Thyroid gland (tissue), 4 donors: ENCODE measurements around the gene RBBP8. TPM values are rescaled to one million over a fixed set of nuclear protein-coding genes. Genes with fewer than 3 reads are reported as not detected.

Source experiments
- DNase-seq, 2 donors: peaks; one replicate each; pipeline ENCODE4 v3.0.0-alpha.2; 2019
- H3K27ac ChIP-seq, 3 donors: fragments of 200-600 bp; sonication (generic); 1 replicate in 2 of 3; 2 replicates in 1 of 3; pipeline ENCODE4 v1.5.1; 2016 to 2019; ENCODE audit warnings: mild to moderate bottlenecking in 1 of 3, moderate library complexity in 1 of 3
- H3K27me3 ChIP-seq: fragments of 200-600 bp; sonication (generic); one replicate; pipeline ENCODE4 v1.5.1; 2019
- H3K36me3 ChIP-seq, 2 donors: fragments of 200-600 bp; sonication (generic); one replicate each; pipeline ENCODE4 v1.5.1; 2016 to 2019
- H3K4me1 ChIP-seq, 2 donors: fragments of 200-600 bp; sonication (generic); one replicate each; pipeline ENCODE4 v1.5.1; 2017 to 2019
- H3K4me3 ChIP-seq, 3 donors: fragments of 200-600 bp; sonication (generic); replicated peaks in 1 of 3; 1 replicate in 2 of 3; 2 replicates in 1 of 3; pipeline ENCODE4 v1.5.1; 2016; ENCODE audit warnings: mild to moderate bottlenecking in 1 of 3
- H3K9me3 ChIP-seq: fragments of 200-600 bp; sonication (generic); one replicate; pipeline ENCODE4 v1.5.1; 2017
- CTCF ChIP-seq, 6 experiments: fragments of 200-600 bp in 3 of 6; fragments of 450-650 bp in 3 of 6; sonication (generic) in 3 of 6; IDR thresholded peaks; one replicate each; pipeline ENCODE4 v1.5.1; 2016 to 2019; ENCODE audit warnings: antibody characterized with exemption in 6 of 6, mild to moderate bottlenecking in 2 of 6, inconsistent platforms in 1 of 6, moderate library complexity in 1 of 6
- POLR2A ChIP-seq, 2 donors: fragments of 450-650 bp; IDR thresholded peaks; one replicate each; pipeline ENCODE4 v1.6.1; 2017; ENCODE audit warnings: antibody characterized with exemption in 2 of 2, mild to moderate bottlenecking in 2 of 2, moderate library complexity in 1 of 2
- WGBS, 2 donors: methylation state at CpG; one replicate each; pipeline ENCODE4 v1.1.5; 2017; 5-methylcytosine and 5-hydroxymethylcytosine counted together
- intact Hi-C: fragments of 100-400 bp; cut with DNase I; formaldehyde crosslinking; loops from one replicate; pipeline ENCODE4 v1.15.1; 2023
- total RNA-seq, 4 donors: library from RNA; depleted of rRNA; stranded (reverse); fragments of >200 nt; gene quantifications; one replicate each; pipeline ENCODE4 v1.2.3, GENCODE V29; 2016

RBBP8 gene
- total RNA-seq, 4 donors from 2014 or later: 29.2 to 51.3 (median 42.5) TPM

GRCh38 chr18:23021623-23022022 lies 88.5 kb downstream of the RBBP8 start:
- no peaks in the 10 kb centered on the region for H3K36me3 ChIP-seq
- no peaks in the 10 kb centered on the region for H3K4me1 ChIP-seq
- intact Hi-C loops: no loop called here
- H3K27me3 ChIP-seq: no peaks in the 10 kb centered on the region
- no peak for TF ChIP-seq CTCF (IDR thresholded peaks at IDR 0.05)
- no peak for TF ChIP-seq POLR2A (IDR thresholded peaks at IDR 0.05)
- no peak for DNase-seq
- no peak overlapping the region for H3K4me3 ChIP-seq
- 96 to 97% methylated on average over 2 of the region's 2 CpGs for WGBS, 2 donors
- H3K9me3 ChIP-seq: no peaks in the 10 kb centered on the region
- H3K27ac ChIP-seq: no peak overlapping the region

GRCh38 chr18:23032030-23032582 lies 99.0 kb downstream of the RBBP8 start:
- no peaks in the 10 kb centered on the region for H3K27me3 ChIP-seq
- no peaks in the 10 kb centered on the region for H3K9me3 ChIP-seq
- no peaks in the 10 kb centered on the region for H3K4me1 ChIP-seq
- no peak for DNase-seq
- intact Hi-C loops: loop anchor here (10.0 kb wide), 2 partner anchors 103 to 383 kb away; partner anchors contain the start of gene CABLES1
- H3K4me3 ChIP-seq: no peak overlapping the region
- no peak overlapping the region for H3K27ac ChIP-seq
- WGBS, 2 donors: 84 to 89% methylated on average over 4 of the region's 4 CpGs
- no peak for TF ChIP-seq POLR2A (IDR thresholded peaks at IDR 0.05)
- TF ChIP-seq CTCF (IDR thresholded peaks at IDR 0.05): no peak
- no peaks in the 10 kb centered on the region for H3K36me3 ChIP-seq

DNA sequence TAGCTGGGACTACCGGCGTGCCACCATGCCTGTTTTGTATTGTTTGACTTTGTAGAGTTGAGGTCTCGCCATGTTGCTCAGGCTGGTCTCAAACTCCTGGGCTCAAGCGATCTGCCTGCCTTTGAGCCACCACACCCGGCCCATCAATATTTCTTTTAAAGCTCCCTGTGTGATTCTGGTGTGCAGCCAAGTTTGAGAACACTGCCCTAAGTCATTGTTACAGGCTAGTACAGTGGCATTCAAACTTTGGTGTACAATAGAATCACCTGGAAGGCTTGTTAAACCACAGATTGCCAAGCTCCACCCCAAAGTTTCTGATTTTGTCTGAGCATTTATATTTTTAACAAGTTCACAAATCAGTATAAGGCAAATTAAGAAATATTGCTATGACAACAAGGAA lies 99.9 kb downstream of the RBBP8 start:
- Histone ChIP-seq H3K4me1 (no peaks in the 10 kb centered on the region), H3K4me3 (no peak overlapping the region), H3K27me3 (no peaks in the 10 kb centered on the region), H3K36me3 (no peaks in the 10 kb centered on the region), H3K27ac (no peak overlapping the region), H3K9me3 (no peaks in the 10 kb centered on the region)
- no peak for TF ChIP-seq CTCF (IDR thresholded peaks at IDR 0.05)
- TF ChIP-seq POLR2A (IDR thresholded peaks at IDR 0.05): no peak
- 87 to 93% methylated on average over 5 of the region's 5 CpGs for WGBS, 2 donors
- no peak for DNase-seq
- intact Hi-C loops: loop anchor here (10.0 kb wide), 2 partner anchors 102 to 382 kb away; partner anchors contain the start of gene CABLES1

DNA sequence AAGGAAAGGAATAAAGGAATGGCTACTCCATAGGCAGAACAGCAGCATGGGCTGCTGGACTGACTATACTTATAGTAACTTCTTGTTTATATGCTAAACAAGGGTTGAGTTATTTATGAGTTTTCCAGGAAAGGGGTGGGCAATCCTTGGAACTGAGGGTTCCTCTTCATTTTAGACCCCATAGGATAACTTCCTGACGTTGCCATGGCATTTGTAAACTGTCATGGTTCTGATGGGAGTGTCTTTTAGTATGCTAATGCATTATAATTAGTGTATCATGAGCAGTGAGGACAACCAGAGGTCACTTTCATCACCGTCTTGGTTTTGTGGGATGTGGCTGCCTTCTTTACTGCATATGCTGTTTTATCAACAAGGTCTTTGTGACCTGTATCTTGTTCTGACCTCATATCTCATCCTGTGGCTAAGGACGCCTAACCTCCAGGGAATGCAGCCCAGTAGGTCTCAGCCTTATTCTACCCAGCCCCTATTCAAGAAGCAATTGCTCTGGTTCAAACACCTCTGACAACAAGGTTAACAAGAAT lies 103.6 kb downstream of the RBBP8 start:
- no peak for TF ChIP-seq POLR2A (IDR thresholded peaks at IDR 0.05)
- TF ChIP-seq CTCF (IDR thresholded peaks at IDR 0.05): no peak
- no peak overlapping the region for H3K4me3 ChIP-seq
- intact Hi-C loops: loop anchor here (10.0 kb wide), 2 partner anchors 98 to 378 kb away; partner anchors contain the start of gene CABLES1
- H3K4me1 ChIP-seq: no peaks in the 10 kb centered on the region
- H3K27ac ChIP-seq: no peak overlapping the region
- DNase-seq: no peak
- WGBS, 2 donors: 89 to 90% methylated on average over 3 of the region's 3 CpGs
- H3K36me3 ChIP-seq: no peaks in the 10 kb centered on the region
- H3K9me3 ChIP-seq: no peaks in the 10 kb centered on the region
- H3K27me3 ChIP-seq: no peaks in the 10 kb centered on the region

DNA sequence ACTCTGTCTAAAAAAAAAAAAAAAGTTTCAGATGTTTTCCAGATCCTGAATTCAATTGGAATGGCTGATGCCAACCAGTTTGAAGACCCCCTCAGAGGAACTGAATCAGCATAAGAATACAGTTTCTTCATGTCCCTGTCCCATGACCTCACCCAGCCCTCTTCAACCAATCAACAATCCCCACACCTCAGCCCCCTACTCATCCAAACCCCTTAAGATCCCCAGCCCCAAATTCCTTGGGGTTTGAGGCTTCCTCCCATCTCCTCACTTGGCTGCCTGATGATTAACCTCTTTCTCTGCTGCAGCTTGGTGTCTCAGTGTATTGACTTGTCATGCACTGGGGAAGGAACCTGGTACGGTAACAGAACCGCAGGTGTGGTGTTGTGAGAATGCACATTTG lies 104.5 kb downstream of the RBBP8 start:
- 89 to 93% methylated on average over 2 of the region's 2 CpGs for WGBS, 2 donors
- Histone ChIP-seq H3K4me3 (no peak overlapping the region), H3K27me3 (no peaks in the 10 kb centered on the region), H3K36me3 (no peaks in the 10 kb centered on the region), H3K4me1 (no peaks in the 10 kb centered on the region), H3K9me3 (no peaks in the 10 kb centered on the region), H3K27ac (no peak overlapping the region)
- TF ChIP-seq CTCF (IDR thresholded peaks at IDR 0.05) (no peak), POLR2A (IDR thresholded peaks at IDR 0.05) (no peak)
- intact Hi-C loops: loop anchor here (10.0 kb wide), 2 partner anchors 97 to 377 kb away; partner anchors contain the start of gene CABLES1
- no peak for DNase-seq
